K562 (cell line): ENCODE data around the gene PTOV1. TPM values are rescaled to one million over a fixed set of nuclear protein-coding genes. Genes with fewer than 3 reads are reported as not detected.

Experiments used
- C11orf30 ChIP-seq: fragments of 450-650 bp; IDR thresholded peaks from 2 replicates; pipeline ENCODE4 v1.6.1; 2016; ENCODE audit warnings: low read depth, mild to moderate bottlenecking
- CBX2 ChIP-seq: fragments of 200-600 bp; sonication (generic); IDR thresholded peaks from one replicate; pipeline ENCODE4 v1.6.1; 2012; ENCODE audit warnings: mild to moderate bottlenecking, low read length, inconsistent platforms; ENCODE audit not compliant: insufficient read depth, poor library complexity, severe bottlenecking
- CHD2 ChIP-seq: IDR thresholded peaks from 2 replicates; pipeline ENCODE4 v1.6.1; 2011; ENCODE audit warnings: low read depth, low read length
- GTF2B ChIP-seq: IDR thresholded peaks from 2 replicates; pipeline ENCODE4 v1.6.1; 2011; ENCODE audit not compliant: insufficient read length; ENCODE audit errors: extremely low read depth
- ILF3 ChIP-seq: fragments of 450-650 bp; IDR thresholded peaks from 2 replicates; pipeline ENCODE4 v1.6.1; 2018; ENCODE audit warnings: antibody characterized with exemption, mild to moderate bottlenecking, moderate library complexity, borderline replicate concordance
- NFE2 ChIP-seq: IDR thresholded peaks from 2 replicates; pipeline ENCODE4 v1.6.1; 2014; ENCODE audit warnings: antibody characterized with exemption, low read depth
- PTRF ChIP-seq: fragments of 450-650 bp; IDR thresholded peaks from 2 replicates; pipeline ENCODE4 v1.6.1; 2016; ENCODE audit warnings: mild to moderate bottlenecking, missing genetic modification characterization, missing compliant biosample characterization
- RBM22 ChIP-seq: fragments of 200-400 bp; formaldehyde crosslinking; IDR thresholded peaks from 2 replicates; pipeline ENCODE4 v1.6.1; 2018; ENCODE audit warnings: low read length, low read depth; ENCODE audit not compliant: poor library complexity, severe bottlenecking
- SMAD3 ChIP-seq: fragments of 450-650 bp; formaldehyde crosslinking; conservative IDR thresholded peaks from 2 replicates; pipeline ENCODE4 v1.4.0; 2020; ENCODE audit warnings: mild to moderate bottlenecking
- SPI1 ChIP-seq: IDR thresholded peaks from 2 replicates; pipeline ENCODE4 v1.6.1; 2011; ENCODE audit warnings: low read depth, low read length, control low read depth, borderline replicate concordance
- SRSF3 ChIP-seq: fragments of 200-400 bp; formaldehyde crosslinking; IDR thresholded peaks from 2 replicates; pipeline ENCODE4 v1.6.1; 2016; ENCODE audit warnings: mild to moderate bottlenecking, low read length, moderate library complexity; ENCODE audit not compliant: insufficient read depth
- SUPT5H ChIP-seq: fragments of 450-650 bp; IDR thresholded peaks from 2 replicates; pipeline ENCODE4 v1.6.1; 2016
- THRA ChIP-seq: fragments of 450-650 bp; IDR thresholded peaks from 2 replicates; pipeline ENCODE4 v1.6.1; 2017; ENCODE audit warnings: mild to moderate bottlenecking, moderate library complexity
- XRCC4 ChIP-seq: IDR thresholded peaks from one replicate; pipeline ENCODE4 v1.6.1; 2011; ENCODE audit not compliant: insufficient read depth, insufficient read length; ENCODE audit errors: extremely low read depth
- ZNF121 ChIP-seq: sonication (generic); formaldehyde crosslinking; conservative IDR thresholded peaks from 2 replicates; pipeline ENCODE4 v1.8.0; 2022; ENCODE audit warnings: missing genetic modification reagents
- ZNF175 ChIP-seq: fragments of 200-800 bp; sonication (Bioruptor generic); IDR thresholded peaks from 2 replicates; pipeline ENCODE4 v1.6.1; 2016; ENCODE audit warnings: low read depth, mild to moderate bottlenecking, missing genetic modification characterization, missing compliant biosample characterization
- ZNF444 ChIP-seq: fragments of 250-450 bp; sonication (Bioruptor Pico); IDR thresholded peaks from 2 replicates; pipeline ENCODE4 v1.4.0; 2020; ENCODE audit warnings: mild to moderate bottlenecking, moderate library complexity
- polyA plus RNA-seq, 8 experiments: library from polyadenylated mRNA; depleted of rRNA in 4 of 8; stranded (reverse) in 5 of 8; unstranded in 3 of 8; fragments of >200 nt; fragmentation: Nextera tagmentation in 2 of 8; fragmentation: Illumina TruSeq in 1 of 8; extraction: Ambion mirVana in 2 of 8; extraction: Trizol in 1 of 8; gene quantifications; 2 replicates each; pipeline versions ENCODE4 v1.2.1 to v1.2.3, GENCODE V29; 2011 to 2014; ENCODE audit warnings: inconsistent platforms in 1 of 8, missing spikeins in 1 of 8
- total RNA-seq, 7 experiments: library from RNA; depleted of rRNA in 6 of 7; stranded (reverse); fragments of >200 nt in 6 of 7; fragmentation: Illumina TruSeq in 2 of 7; extraction: Trizol in 2 of 7; gene quantifications; 2 replicates each; pipeline versions ENCODE4 v1.2.1 to v1.2.3, GENCODE V29; 2011 to 2021; ENCODE audit warnings: low replicate concordance in 1 of 7
- TF ChIP-seq, protein P1 (sequence below): fragments of 250-450 bp; sonication (Bioruptor Pico); IDR thresholded peaks from 2 replicates; pipeline ENCODE4 v1.4.0; 2020; ENCODE audit warnings: mild to moderate bottlenecking, moderate library complexity, borderline replicate concordance
- TF ChIP-seq, protein P2 (sequence below): fragments of 250-450 bp; sonication (Bioruptor Pico); IDR thresholded peaks from 2 replicates; pipeline ENCODE4 v1.8.0; 2021; ENCODE audit warnings: moderate library complexity, mild to moderate bottlenecking, inconsistent platforms
- TF ChIP-seq, protein P3 (sequence below): fragments of 200-400 bp; formaldehyde crosslinking; IDR thresholded peaks from 2 replicates; pipeline ENCODE4 v1.6.1; 2017; ENCODE audit warnings: mild to moderate bottlenecking, low read depth, low read length, moderate library complexity

The PTOV1 gene
- total and polyA plus RNA-seq, 9 of the 15 experiments (the other 6 are each of a cell fraction or from before 2014, with no cell fraction given) = 4.9 to 169 (median 43.5) TPM

DNA sequence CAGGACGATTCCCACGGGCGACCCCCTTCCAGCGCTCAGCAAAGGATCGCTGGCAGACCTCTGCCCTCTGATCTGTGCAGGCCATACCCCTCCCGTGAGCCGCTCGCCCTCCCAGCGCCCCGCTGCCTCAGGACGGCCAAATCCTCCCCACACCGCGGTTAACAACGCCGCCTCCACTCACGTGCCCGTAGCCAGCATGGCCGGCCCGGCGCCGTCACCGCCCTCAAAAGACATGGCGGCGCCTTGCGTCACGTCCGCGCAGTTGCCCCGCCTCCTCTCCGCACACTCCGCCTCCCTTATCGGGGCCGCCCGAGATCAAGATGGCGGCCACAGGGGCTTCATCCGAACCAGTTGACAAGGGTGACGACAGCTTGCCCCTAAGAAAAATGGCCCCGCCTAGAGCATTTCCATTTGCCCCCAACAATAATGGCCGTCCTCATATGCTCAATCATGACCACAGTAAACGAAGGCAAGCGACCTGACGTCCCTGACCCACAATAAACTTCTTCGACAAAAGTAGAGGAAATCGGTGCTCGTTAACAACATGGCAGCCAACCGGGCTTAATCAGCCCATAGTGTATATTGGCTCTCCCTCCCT lies 25.6 kb downstream of the PTOV1 start (continued):
- TF ChIP-seq SRSF3 = no peak
- TF ChIP-seq CBX2 = no peak
- TF ChIP-seq NFE2 = peak; percentile 13; the same call in 1 of the 2 replicates
- TF ChIP-seq RBM22 = no peak
- no peak for TF ChIP-seq SPI1
- no peak for TF ChIP-seq CHD2
- TF ChIP-seq THRA = no peak
- no peak for TF ChIP-seq GTF2B
- no peak for TF ChIP-seq ILF3
- TF ChIP-seq, protein P1, sequence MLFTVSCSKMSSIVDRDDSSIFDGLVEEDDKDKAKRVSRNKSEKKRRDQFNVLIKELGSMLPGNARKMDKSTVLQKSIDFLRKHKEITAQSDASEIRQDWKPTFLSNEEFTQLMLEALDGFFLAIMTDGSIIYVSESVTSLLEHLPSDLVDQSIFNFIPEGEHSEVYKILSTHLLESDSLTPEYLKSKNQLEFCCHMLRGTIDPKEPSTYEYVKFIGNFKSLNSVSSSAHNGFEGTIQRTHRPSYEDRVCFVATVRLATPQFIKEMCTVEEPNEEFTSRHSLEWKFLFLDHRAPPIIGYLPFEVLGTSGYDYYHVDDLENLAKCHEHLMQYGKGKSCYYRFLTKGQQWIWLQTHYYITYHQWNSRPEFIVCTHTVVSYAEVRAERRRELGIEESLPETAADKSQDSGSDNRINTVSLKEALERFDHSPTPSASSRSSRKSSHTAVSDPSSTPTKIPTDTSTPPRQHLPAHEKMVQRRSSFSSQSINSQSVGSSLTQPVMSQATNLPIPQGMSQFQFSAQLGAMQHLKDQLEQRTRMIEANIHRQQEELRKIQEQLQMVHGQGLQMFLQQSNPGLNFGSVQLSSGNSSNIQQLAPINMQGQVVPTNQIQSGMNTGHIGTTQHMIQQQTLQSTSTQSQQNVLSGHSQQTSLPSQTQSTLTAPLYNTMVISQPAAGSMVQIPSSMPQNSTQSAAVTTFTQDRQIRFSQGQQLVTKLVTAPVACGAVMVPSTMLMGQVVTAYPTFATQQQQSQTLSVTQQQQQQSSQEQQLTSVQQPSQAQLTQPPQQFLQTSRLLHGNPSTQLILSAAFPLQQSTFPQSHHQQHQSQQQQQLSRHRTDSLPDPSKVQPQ (CRISPR knock-in tag) = no peak
- no peak for TF ChIP-seq ZNF121 (CRISPR knock-in tag)
- TF ChIP-seq C11orf30 = peak; percentile 78
- peak; percentile 50 for TF ChIP-seq SUPT5H
- peak; percentile 93; the same call in 1 of the 2 replicates for TF ChIP-seq ZNF175 (CRISPR knock-in tag)
- no peak for TF ChIP-seq PTRF (tag)
- TF ChIP-seq XRCC4 = no peak
- TF ChIP-seq, protein P2, sequence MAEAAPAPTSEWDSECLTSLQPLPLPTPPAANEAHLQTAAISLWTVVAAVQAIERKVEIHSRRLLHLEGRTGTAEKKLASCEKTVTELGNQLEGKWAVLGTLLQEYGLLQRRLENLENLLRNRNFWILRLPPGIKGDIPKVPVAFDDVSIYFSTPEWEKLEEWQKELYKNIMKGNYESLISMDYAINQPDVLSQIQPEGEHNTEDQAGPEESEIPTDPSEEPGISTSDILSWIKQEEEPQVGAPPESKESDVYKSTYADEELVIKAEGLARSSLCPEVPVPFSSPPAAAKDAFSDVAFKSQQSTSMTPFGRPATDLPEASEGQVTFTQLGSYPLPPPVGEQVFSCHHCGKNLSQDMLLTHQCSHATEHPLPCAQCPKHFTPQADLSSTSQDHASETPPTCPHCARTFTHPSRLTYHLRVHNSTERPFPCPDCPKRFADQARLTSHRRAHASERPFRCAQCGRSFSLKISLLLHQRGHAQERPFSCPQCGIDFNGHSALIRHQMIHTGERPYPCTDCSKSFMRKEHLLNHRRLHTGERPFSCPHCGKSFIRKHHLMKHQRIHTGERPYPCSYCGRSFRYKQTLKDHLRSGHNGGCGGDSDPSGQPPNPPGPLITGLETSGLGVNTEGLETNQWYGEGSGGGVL = no peak
- TF ChIP-seq, protein P3, sequence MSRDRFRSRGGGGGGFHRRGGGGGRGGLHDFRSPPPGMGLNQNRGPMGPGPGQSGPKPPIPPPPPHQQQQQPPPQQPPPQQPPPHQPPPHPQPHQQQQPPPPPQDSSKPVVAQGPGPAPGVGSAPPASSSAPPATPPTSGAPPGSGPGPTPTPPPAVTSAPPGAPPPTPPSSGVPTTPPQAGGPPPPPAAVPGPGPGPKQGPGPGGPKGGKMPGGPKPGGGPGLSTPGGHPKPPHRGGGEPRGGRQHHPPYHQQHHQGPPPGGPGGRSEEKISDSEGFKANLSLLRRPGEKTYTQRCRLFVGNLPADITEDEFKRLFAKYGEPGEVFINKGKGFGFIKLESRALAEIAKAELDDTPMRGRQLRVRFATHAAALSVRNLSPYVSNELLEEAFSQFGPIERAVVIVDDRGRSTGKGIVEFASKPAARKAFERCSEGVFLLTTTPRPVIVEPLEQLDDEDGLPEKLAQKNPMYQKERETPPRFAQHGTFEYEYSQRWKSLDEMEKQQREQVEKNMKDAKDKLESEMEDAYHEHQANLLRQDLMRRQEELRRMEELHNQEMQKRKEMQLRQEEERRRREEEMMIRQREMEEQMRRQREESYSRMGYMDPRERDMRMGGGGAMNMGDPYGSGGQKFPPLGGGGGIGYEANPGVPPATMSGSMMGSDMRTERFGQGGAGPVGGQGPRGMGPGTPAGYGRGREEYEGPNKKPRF = no peak
- no peak for TF ChIP-seq ZNF444 (CRISPR knock-in tag)
- TF ChIP-seq SMAD3 (CRISPR knock-in tag) = no peak
